ENCODE measurements around the gene PPP6R2.

PPP6R2 gene

DNA sequence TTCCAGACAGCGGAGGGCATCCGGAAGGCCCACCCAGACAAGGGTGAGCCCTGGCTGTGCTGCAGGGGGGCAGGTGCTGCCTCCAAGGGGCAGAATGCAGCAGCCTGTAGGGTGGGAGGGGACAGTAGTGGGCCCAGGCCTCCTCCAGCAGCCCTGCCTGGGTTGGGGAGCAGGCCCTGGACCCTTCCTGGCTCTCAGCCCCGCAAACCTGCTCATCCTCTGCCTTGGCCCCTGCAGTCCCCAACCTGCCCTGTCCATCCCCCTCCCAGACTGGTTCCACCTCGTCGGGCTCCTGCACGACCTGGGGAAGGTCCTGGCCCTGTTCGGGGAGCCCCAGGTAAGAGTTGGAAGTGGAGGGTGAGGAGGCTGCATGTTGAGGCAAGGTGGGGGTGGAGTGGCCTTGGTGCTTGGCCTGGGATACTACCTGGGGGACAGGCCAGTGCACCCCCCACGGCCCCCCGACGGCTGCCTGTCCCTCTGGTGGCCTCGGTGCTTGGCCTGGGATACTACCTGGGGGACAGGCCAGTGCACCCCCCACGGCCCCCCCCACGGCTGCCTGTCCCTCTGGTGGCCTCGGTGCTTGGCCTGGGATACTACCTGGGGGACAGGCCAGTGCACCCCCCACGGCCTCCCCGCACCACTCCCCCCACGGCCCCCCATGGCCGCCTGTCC, 145.0 kb downstream of the PPP6R2 start:
- no peak for DNase-seq

DNA sequence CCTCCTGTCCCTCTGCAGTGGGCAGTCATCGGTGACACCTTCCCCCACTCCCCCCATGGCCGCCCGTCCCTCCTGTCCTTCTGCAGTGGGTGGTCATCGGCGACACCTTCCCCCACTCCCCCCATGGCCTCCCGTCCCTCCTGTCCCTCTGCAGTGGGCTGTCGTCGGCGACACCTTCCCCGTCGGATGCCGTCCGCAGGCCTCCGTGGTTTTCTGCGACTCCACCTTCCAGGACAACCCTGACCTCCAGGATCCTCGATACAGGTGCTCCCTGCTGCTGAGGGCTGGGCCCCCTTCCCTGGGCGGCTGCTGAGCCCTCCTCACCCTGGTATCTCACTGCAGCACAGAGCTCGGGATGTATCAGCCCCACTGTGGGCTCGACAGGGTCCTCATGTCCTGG, 145.8 kb downstream of the PPP6R2 start:
- DNase-seq = no peak

GRCh38 chr22:50489363-50490243, 146.5 kb downstream of the PPP6R2 start:
- DNase-seq = no peak

GRCh38 chr22:50490531-50491308, 147.6 kb downstream of the PPP6R2 start:
- no peak for DNase-seq

Measured in fibroblast of upper back skin (primary cell).